ENCODE data around the gene MLXIP.
A peak's percentile ranks its signal among the peaks of the same experiment; 100 is the strongest.

MLXIP gene

GRCh38 chr12:122137229-122137628 lies 58.7 kb downstream of the MLXIP start (continued):
- TF ChIP-seq PRDM4 (tag by site-specific recombination; IDR thresholded peaks at IDR 0.05) (no peak), ZNF560 (tag by site-specific recombination; IDR thresholded peaks at IDR 0.05; ENCODE audit: borderline replicate concordance) (no peak), ATF2 (tag by site-specific recombination; IDR thresholded peaks at IDR 0.05; ENCODE audit: low read depth) (no peak), CTCF (tag by site-specific recombination; IDR thresholded peaks at IDR 0.05) (no peak), ZNF341 (tag by site-specific recombination; IDR thresholded peaks at IDR 0.05; ENCODE audit: low read depth) (no peak), HOXC10 (CRISPR knock-in tag; IDR thresholded peaks at IDR 0.05) (no peak), ZNF514 (tag by site-specific recombination; IDR thresholded peaks at IDR 0.05) (no peak), ZBTB6 (tag by site-specific recombination; IDR thresholded peaks at IDR 0.05) (no peak)

GRCh38 chr12:122137681-122138080 lies 59.1 kb downstream of the MLXIP start:
- ChIA-PET CTCF (interaction anchor here (0.7 to 1.1 kb wide), 2 partner anchors 21 to 34 kb away, joined by 3 to 5 read pairs; no protein-coding TSS in a partner anchor), POLR2A (interaction anchor here (1.2 kb wide), 1 partner anchor 59 kb away, joined by 3 read pairs; the partner anchor contains the start of gene MLXIP)
- no peaks in the 10 kb centered on the region for H3K9me3 ChIP-seq (ENCODE audit: control insufficient read depth, insufficient read depth, low read depth, low read length)
- no peaks in the 10 kb centered on the region for H3K4me1 ChIP-seq (ENCODE audit: control insufficient read depth, insufficient read depth, low read length)
- no peak overlapping the region for H3K4me3 ChIP-seq (ENCODE audit: low read depth, low read length)
- no peak overlapping the region for H3K27ac ChIP-seq (ENCODE audit: extremely low read depth, low read depth, low read length)
- peaks cover 0 to 80% of the 10 kb centered on the region in 2 experiments; a peak in 2 of 3 replicates for H3K36me3 ChIP-seq (ENCODE audit: control insufficient read depth in 2 of 2, insufficient read depth in 1 of 2, low read length in 2 of 2)
- TF ChIP-seq ZNF114 (tag by site-specific recombination; IDR thresholded peaks at IDR 0.05): no peak
- TF ChIP-seq ZNF10 (tag by site-specific recombination; IDR thresholded peaks at IDR 0.05): peak; percentile 85

- Histone ChIP-seq H3K36me3 (ENCODE audit: control insufficient read depth in 2 of 2, insufficient read depth in 1 of 2, low read length in 2 of 2) (peaks cover 0 to 80% of the 10 kb centered on the region in 2 experiments; a peak in 2 of 3 replicates), H3K27ac (ENCODE audit: extremely low read depth, low read depth, low read length) (no peak overlapping the region), H3K4me1 (ENCODE audit: control insufficient read depth, insufficient read depth, low read length) (no peaks in the 10 kb centered on the region), H3K9me3 (ENCODE audit: control insufficient read depth, insufficient read depth, low read depth, low read length) (no peaks in the 10 kb centered on the region), H3K4me3 (ENCODE audit: low read depth, low read length) (no peak overlapping the region)
- ChIA-PET POLR2A (interaction anchor here (0.5 to 1.2 kb wide), 2 partner anchors 60 to 522 kb away, joined by 3 to 4 read pairs; partner anchors contain the start of gene MLXIP), CTCF (interaction anchor here (0.6 to 1.2 kb wide), 4 partner anchors 21 to 78 kb away, joined by 3 to 5 read pairs (median 3); no protein-coding TSS in a partner anchor)
- no peak for TF ChIP-seq PRDM2 (tag by site-specific recombination; IDR thresholded peaks at IDR 0.05; ENCODE audit: borderline replicate concordance)
- no peak for TF ChIP-seq PBX3 (CRISPR knock-in tag; IDR thresholded peaks at IDR 0.05)
- TF ChIP-seq WT1 (tag by site-specific recombination; IDR thresholded peaks at IDR 0.05): no peak
- no peak for TF ChIP-seq ZNF280D (tag by site-specific recombination; IDR thresholded peaks at IDR 0.05)
- TF ChIP-seq ZIC2 (tag by site-specific recombination; IDR thresholded peaks at IDR 0.05): no peak
Observed at GRCh38 chr12:122138181-122138580, 59.6 kb downstream of the MLXIP start.

Data from HEK293 (cell line).